HepG2 (cell line): Measurements from ENCODE around the gene VSIR. TPM values are rescaled to one million over a fixed set of nuclear protein-coding genes. Genes with fewer than 3 reads are reported as not detected.

Experiments
- ATAC-seq: fragments of 200-7000 bp; cut with Tn5 transposase; 3 replicates; pipeline ENCODE4 v1.9.1; 2020; ENCODE audit warnings: mild to moderate bottlenecking, moderate library complexity
- BruUV-seq: library from RNA; stranded (reverse); fragments of 400-500 nt; replicated peaks from 2 replicates; lab custom pipeline; 2021; lab: Mats Ljungman, UMichigan
- CTCF ChIA-PET: fragments of 300-600 bp; formaldehyde crosslinking; extraction: SDS; loops from one replicate; lab custom pipeline; 2021; ENCODE audit warnings: low total read pairs, inconsistent platforms, low intra/inter-chr PET ratio; lab: Yijun Ruan, JAX
- POLR2A ChIA-PET: fragments of 350-600 bp; sonication (Branson Sonifier 250); formaldehyde crosslinking; loops from one replicate; lab custom pipeline; 2020; ENCODE audit warnings: antibody characterized with exemption, inconsistent platforms; lab: Yijun Ruan, JAX
- DNase-seq: peaks from one replicate; pipeline ENCODE4 v3.0.0-alpha.2; 2015; ENCODE audit warnings: low spot score
- FAIRE-seq: peaks from 3 replicates; lab custom pipeline; 2011; peaks lifted over from hg19 to GRCh38; lab: Jason Lieb, UNC
- H2AFZ ChIP-seq: one replicate; pipeline ENCODE4 v1.6.1; 2011; ENCODE audit warnings: low read length, inconsistent platforms
- H3K27ac ChIP-seq: fragments of 300-600 bp; 3 replicates; pipeline ENCODE4 v1.8.0; 2011; ENCODE audit warnings: mixed run types, mild to moderate bottlenecking, mixed read lengths, low read length, inconsistent platforms; ENCODE audit not compliant: insufficient read depth; ENCODE audit errors: extremely low read length
- H3K27me3 ChIP-seq, 2 experiments: fragments of 200-600 bp in 1 of 2; 2 replicates in 1 of 2; 3 replicates in 1 of 2; pipeline versions ENCODE4 v1.6.0 to v1.8.0; 2011; ENCODE audit warnings: low read length in 2 of 2, mild to moderate bottlenecking in 2 of 2, moderate library complexity in 2 of 2, inconsistent platforms in 1 of 2; ENCODE audit not compliant: insufficient read depth in 2 of 2, control insufficient read depth in 1 of 2
- H3K36me3 ChIP-seq, 2 experiments: fragments of 200-600 bp in 1 of 2; replicated peaks in 1 of 2; 2 replicates in 1 of 2; 3 replicates in 1 of 2; pipeline versions ENCODE4 v1.5.1 to v1.8.0; 2011; ENCODE audit warnings: low read length in 2 of 2, inconsistent platforms in 1 of 2; ENCODE audit not compliant: insufficient read depth in 2 of 2, control insufficient read depth in 1 of 2
- H3K4me1 ChIP-seq: 2 replicates; pipeline ENCODE4 v1.5.1; 2012; ENCODE audit warnings: low read length, inconsistent platforms; ENCODE audit not compliant: insufficient read depth
- H3K4me2 ChIP-seq: 2 replicates; pipeline ENCODE4 v1.6.0; 2011; ENCODE audit warnings: low read depth, low read length, inconsistent platforms
- H3K4me3 ChIP-seq, 3 experiments: fragments of 200-600 bp in 1 of 3; sonication (generic), shearing (Covaris generic) in 1 of 3; replicated peaks in 1 of 3; 2 replicates each; pipeline ENCODE4 v1.5.1; 2011 to 2016; ENCODE audit warnings: low read length in 3 of 3, inconsistent platforms in 2 of 3, low read depth in 2 of 3, mild to moderate bottlenecking in 2 of 3, control low read depth in 1 of 3, mixed read lengths in 1 of 3; ENCODE audit not compliant: insufficient read depth in 1 of 3
- H3K79me2 ChIP-seq: one replicate; pipeline ENCODE4 v1.6.1; 2011; ENCODE audit warnings: low read length, inconsistent platforms; ENCODE audit not compliant: insufficient read depth
- H3K9ac ChIP-seq: 2 replicates; pipeline ENCODE4 v1.6.0; 2011; ENCODE audit warnings: mild to moderate bottlenecking, low read depth, low read length, inconsistent platforms; ENCODE audit not compliant: insufficient read depth
- H3K9me3 ChIP-seq: 2 replicates; pipeline ENCODE4 v1.5.1; 2012; ENCODE audit warnings: mild to moderate bottlenecking, low read length
- H4K20me1 ChIP-seq: 2 replicates; pipeline ENCODE4 v1.6.0; 2011; ENCODE audit warnings: inconsistent platforms, mild to moderate bottlenecking, low read length, moderate library complexity; ENCODE audit not compliant: insufficient read depth
- CHCHD3 ChIP-seq: sonication (generic); formaldehyde crosslinking; IDR thresholded peaks from 2 replicates; pipeline ENCODE4 v1.8.0; 2022; ENCODE audit warnings: mild to moderate bottlenecking, missing genetic modification reagents, moderate library complexity
- FIP1L1 ChIP-seq: fragments of 200-400 bp; formaldehyde crosslinking; IDR thresholded peaks from 2 replicates; pipeline ENCODE4 v1.6.1; 2018; ENCODE audit warnings: low read depth, mild to moderate bottlenecking, low read length, moderate library complexity, borderline replicate concordance; ENCODE audit not compliant: insufficient read depth
- MBD4 ChIP-seq: IDR thresholded peaks from 2 replicates; pipeline ENCODE4 v1.6.1; 2012; ENCODE audit warnings: low read length, inconsistent platforms, borderline replicate concordance
- WGBS: methylation state at CpG from one replicate; pipeline ENCODE4 v1.1.6; 2017; ENCODE audit warnings: low lambda C conversion rate; 5-methylcytosine and 5-hydroxymethylcytosine counted together
- in situ Hi-C: cut with HindIII; loops from 2 replicates; pipeline ENCODE4 v1.10.0; 2017; ENCODE audit warnings: low pct_unique_long_range_greater_than_20kb; ENCODE audit not compliant: extremely low pct_ligation_motif_present
- intact Hi-C: fragments of 100-400 bp; cut with micrococcal nuclease; formaldehyde crosslinking; loops from one replicate; pipeline ENCODE4 v1.10.0; 2022; ENCODE audit not compliant: unreplicated experiment
- polyA plus RNA-seq, 8 experiments: library from polyadenylated mRNA; depleted of rRNA in 3 of 8; stranded (reverse) in 7 of 8; unstranded in 1 of 8; fragments of >200 nt; fragmentation: Illumina TruSeq in 4 of 8; extraction: Trizol in 4 of 8; gene quantifications; 2 replicates each; pipeline versions ENCODE4 v1.2.1 to v1.2.3, GENCODE V29; 2011 to 2016; ENCODE audit warnings: low read depth in 4 of 8, missing spikeins in 1 of 8, mixed read lengths in 1 of 8; ENCODE audit not compliant: insufficient read depth in 1 of 8
- total RNA-seq, 5 experiments: library from RNA; depleted of rRNA; stranded (reverse); fragments of >200 nt; fragmentation: Illumina TruSeq; extraction: Trizol; gene quantifications; 2 replicates each; pipeline ENCODE4 v1.2.3, GENCODE V29; 2016; ENCODE audit warnings: low read depth in 1 of 5
- TF ChIP-seq, protein P1 (sequence below): fragments of 450-650 bp; IDR thresholded peaks from 2 replicates; pipeline ENCODE4 v1.6.1; 2016

VSIR gene
- total and polyA plus RNA-seq, 2 of the 13 experiments (the other 11 are each of a cell fraction or from before 2014, with no cell fraction given), result 0.44 to 3.2 TPM

DNA sequence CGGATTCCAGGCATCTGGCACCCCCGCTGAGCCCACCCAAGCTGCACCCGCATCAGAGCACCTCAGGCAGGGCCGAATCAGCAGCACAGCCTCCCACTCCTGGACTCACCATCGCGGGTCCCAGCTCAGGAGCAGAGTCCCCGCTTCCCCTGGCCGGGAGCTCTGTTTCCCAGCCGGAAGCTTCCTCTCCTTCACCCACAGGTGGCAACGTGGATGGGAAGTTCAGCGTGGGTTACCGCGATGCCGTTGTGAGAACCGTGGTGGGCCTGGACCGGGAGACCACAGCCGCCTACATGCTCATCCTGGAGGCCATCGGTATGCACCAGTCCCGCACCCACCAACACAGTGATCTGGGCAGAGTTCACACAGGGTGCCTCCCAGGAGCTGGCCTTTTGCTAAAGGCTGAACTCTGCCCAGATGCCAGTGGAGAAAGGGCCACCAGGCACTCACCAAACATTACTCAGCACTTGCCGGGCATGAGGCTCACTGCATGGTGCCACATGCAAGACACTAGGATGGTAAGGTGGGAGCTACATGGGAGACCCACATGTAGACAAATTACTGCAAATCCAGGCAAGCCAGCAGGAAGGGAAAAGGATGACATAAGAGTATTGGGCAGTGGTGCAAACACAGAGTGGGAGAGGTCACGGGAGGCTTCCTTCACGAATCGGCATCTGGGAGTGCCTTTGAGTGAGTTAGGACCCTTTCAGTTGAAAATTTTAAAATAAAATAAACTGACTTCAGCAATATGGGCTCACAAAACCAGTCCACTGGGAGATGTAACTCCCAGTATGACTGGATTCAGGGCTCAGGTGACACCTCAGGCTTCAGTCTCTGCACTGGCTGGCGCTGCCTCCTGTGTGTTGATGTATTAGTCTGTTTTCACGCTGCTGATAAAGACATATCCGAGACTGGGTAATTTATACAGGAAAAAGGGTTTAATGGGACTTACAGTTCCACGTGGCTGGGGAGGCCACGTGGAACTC lies 64.1 kb downstream of the VSIR start:
- ATAC-seq (no peak), FAIRE-seq (no peak), DNase-seq (no peak)
- ChIA-PET CTCF (interaction anchor here (1.0 to 1.4 kb wide), 2 partner anchors 103 to 406 kb away, joined by 3 to 5 read pairs; no protein-coding TSS in a partner anchor), POLR2A (no interaction called here)
- Histone ChIP-seq H3K4me3 (no peak overlapping the region), H3K36me3 (no peaks in the 10 kb centered on the region), H3K9me3 (no peaks in the 10 kb centered on the region), H2AFZ (no peak overlapping the region), H3K4me2 (no peak overlapping the region), H3K27me3 (peaks cover 3 to 39% of the 10 kb centered on the region in 2 experiments; a peak in 4 of 5 replicates), H3K27ac (no peak overlapping the region), H4K20me1 (no peaks in the 10 kb centered on the region), H3K9ac (no peak overlapping the region), H3K79me2 (no peaks in the 10 kb centered on the region), H3K4me1 (no peaks in the 10 kb centered on the region)
- intact Hi-C loops, result loop anchor here (5.0 kb wide), 1 partner anchor 327 kb away; no protein-coding TSS in a partner anchor
- TF ChIP-seq, protein P1, sequence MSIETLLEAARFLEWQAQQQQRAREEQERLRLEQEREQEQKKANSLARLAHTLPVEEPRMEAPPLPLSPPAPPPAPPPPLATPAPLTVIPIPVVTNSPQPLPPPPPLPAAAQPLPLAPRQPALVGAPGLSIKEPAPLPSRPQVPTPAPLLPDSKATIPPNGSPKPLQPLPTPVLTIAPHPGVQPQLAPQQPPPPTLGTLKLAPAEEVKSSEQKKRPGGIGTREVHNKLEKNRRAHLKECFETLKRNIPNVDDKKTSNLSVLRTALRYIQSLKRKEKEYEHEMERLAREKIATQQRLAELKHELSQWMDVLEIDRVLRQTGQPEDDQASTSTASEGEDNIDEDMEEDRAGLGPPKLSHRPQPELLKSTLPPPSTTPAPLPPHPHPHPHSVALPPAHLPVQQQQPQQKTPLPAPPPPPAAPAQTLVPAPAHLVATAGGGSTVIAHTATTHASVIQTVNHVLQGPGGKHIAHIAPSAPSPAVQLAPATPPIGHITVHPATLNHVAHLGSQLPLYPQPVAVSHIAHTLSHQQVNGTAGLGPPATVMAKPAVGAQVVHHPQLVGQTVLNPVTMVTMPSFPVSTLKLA, result peak; percentile 52
- TF ChIP-seq MBD4, result no peak
- no peak for TF ChIP-seq FIP1L1
- TF ChIP-seq CHCHD3 (CRISPR knock-in tag), result no peak
- BruUV-seq, result no TSS peak
- 20% methylated on average over 17 of the region's 28 CpGs for WGBS
- in situ Hi-C loops, result no loop called here
